Dermis blood vessel endothelial cell (primary cell): ENCODE results near the gene SLC23A3. TPM values are rescaled to one million over a fixed set of nuclear protein-coding genes. Genes with fewer than 3 reads are reported as not detected.
A peak's percentile ranks its signal among the peaks of the same experiment; 100 is the strongest.

Experiments
- DNase-seq: peaks from one replicate; pipeline ENCODE4 v3.0.0; 2010
- total RNA-seq: library from RNA; depleted of rRNA; stranded (reverse); fragments of >200 nt; gene quantifications from 2 replicates; pipeline ENCODE4 v1.2.3, GENCODE V29; 2014

SLC23A3 gene
- total RNA-seq, 1 donor from 2014 or later: 3.2 TPM

GRCh38 chr2:219140722-219141121 is 29.1 kb downstream of the SLC23A3 start:
- DNase-seq: no peak

DNA sequence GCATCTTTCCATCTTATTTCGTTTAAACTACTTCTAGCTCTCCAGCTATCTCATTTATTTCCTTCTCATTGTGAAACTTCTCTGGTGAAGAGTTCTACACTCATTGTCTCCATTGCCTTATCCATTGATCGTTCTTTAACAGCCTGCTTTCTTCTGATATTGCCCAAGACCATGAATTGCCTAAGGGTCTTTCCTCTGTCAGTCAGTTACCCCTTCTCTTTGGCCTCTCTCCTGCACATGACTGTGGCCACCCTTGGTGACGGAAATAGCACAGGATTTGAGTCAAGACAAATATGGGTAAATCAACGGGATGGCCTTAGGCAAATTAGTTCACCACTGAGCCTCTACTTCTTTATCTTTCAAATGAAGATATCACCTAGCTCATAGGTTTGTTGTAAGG is 35.9 kb downstream of the SLC23A3 start:
- DNase-seq: no peak

GRCh38 chr2:219131744-219132143 is 38.1 kb downstream of the SLC23A3 start:
- no peak for DNase-seq

GRCh38 chr2:219131327-219131726 is 38.5 kb downstream of the SLC23A3 start:
- no peak for DNase-seq

DNA sequence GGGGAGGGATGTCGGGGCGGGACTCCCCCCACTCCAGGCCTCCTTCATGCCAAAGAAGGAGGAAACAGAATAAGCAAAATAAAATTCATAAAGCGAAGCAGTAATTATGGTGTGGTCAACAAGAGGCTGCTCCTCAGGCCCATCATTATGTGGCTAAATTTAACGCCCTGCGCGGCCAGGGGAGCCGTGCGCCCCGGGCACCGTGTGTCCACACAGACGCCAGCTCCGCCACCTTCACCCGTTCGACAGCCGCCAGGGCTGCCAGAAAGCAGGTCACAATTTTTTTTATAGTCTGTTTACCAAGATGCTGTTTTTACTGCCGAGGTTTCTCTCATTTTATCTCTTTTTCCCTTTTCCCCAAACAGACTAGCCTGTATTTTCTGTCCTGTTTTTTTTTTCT is 40.2 kb downstream of the SLC23A3 start:
- no peak for DNase-seq

- DNase-seq: no peak
These were observed 41.4 kb downstream of the SLC23A3 start for GRCh38 chr2:219128396-219128795.

DNA sequence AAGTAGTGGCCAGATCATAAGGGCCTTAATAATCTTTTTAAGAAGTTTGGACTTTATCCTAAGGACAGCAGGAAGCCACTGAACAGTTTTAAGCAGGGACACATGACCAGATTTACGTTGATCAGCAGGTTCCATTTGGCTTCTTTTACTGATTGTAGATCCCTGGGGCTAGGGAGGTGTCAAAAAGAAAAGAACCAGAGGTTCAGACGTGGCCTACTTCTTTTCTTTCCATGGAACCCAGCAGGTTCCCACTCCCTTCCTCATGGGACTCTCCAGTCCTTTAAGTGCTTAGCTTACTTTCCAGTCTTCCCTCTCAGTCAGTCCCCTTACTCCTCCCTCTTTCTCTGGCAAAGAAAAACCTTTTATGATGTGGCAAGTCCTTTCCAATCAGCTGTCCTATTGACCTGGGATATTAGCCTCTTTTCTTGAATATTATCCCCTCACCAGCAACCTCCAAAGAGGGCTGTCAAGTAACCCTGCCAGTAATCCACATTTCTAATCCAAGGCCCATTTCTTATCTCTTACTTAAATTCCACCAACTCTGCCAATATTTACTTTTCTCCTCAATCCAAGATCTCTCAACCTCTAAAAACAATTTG is 42.7 kb downstream of the SLC23A3 start:
- no peak for DNase-seq

GRCh38 chr2:219126555-219126954 is 43.3 kb downstream of the SLC23A3 start:
- DNase-seq: no peak

- no peak for DNase-seq
These were observed 44.0 kb downstream of the SLC23A3 start for GRCh38 chr2:219125886-219126270.

DNA sequence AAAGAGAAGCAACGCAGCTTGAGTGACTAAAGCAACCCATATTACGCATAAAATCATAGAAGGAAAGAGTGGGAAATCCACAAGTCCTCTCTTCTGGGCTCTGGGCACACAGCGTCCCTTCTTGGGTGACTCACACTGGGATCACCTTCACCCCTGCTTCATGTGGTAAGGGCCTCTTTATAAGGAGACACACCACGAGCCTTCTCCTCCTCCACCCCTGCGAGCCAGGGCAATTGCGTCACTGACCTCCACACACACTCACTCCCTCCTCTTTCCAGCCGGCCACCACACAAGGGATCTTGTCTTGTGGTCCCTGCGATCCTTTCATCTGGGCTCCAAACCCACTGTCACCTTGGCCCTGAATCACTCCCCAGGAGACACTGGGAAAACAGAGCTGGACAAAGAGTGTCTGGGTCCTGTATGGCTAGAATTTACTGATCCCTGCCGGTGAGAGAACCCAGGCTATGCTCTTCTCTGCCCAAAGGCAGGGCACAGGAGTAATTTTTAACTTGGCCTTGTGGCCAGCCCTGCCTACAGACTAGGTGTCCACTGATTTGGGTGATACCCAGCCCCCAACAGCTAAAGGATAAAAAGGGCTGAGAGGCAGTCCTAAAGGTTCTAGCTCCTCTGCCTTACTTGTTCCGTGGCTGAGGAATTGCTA is 44.5 kb downstream of the SLC23A3 start:
- DNase-seq: no peak

GRCh38 chr2:219124381-219125110 is 45.3 kb downstream of the SLC23A3 start:
- DNase-seq: no peak

- no peak for DNase-seq
These were observed 46.3 kb downstream of the SLC23A3 start for GRCh38 chr2:219123356-219124135.

GRCh38 chr2:219122202-219122980 is 47.4 kb downstream of the SLC23A3 start:
- DNase-seq: no peak

- no peak for DNase-seq
These were observed 49.7 kb downstream of the SLC23A3 start for GRCh38 chr2:219120082-219120481.

- peak; percentile 78 for DNase-seq
These were observed 50.3 kb downstream of the SLC23A3 start for GRCh38 chr2:219119422-219120043.

- DNase-seq: no peak
These were observed 51.3 kb downstream of the SLC23A3 start for GRCh38 chr2:219118504-219118903.

DNA sequence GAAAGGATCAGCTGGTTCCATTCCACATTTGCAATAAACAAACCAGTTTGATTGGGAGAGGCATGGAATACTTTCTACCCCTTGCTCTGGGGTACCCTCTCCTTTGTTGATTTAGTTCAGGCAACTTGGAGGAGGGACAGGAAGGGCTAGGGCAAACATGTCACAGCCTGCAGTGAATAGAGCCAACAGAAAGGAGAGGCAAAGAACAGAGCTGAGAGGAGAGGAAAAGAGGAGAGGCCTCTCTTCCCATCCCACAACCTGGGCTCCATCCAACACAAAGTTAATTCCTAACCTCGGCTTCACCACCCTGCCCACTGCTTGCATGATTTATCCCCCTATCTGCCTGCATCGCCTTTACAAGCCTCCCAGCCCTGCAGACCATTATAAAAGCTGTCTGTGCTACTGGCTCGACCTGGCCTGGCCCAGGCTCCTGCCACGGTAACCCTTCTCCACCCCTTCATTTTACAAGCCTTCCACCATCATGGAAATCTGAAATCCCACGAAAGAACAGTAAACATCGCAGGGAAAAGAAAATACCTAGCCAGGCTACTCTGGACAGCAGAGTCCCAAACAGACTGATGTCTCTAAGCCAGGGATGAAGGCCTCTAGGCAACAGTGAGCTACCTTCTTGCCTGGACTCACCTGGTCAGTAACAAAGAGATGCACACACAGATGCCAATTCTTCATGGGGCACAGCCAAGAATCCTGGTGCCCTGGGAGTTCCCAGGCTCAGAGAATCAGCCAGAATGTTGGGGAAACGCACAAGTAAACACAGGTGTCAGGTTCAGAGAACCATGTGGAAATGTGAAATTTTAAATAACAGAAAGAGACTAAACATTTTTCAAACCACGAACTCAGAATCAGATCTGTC is 52.8 kb downstream of the SLC23A3 start:
- no peak for DNase-seq

DNA sequence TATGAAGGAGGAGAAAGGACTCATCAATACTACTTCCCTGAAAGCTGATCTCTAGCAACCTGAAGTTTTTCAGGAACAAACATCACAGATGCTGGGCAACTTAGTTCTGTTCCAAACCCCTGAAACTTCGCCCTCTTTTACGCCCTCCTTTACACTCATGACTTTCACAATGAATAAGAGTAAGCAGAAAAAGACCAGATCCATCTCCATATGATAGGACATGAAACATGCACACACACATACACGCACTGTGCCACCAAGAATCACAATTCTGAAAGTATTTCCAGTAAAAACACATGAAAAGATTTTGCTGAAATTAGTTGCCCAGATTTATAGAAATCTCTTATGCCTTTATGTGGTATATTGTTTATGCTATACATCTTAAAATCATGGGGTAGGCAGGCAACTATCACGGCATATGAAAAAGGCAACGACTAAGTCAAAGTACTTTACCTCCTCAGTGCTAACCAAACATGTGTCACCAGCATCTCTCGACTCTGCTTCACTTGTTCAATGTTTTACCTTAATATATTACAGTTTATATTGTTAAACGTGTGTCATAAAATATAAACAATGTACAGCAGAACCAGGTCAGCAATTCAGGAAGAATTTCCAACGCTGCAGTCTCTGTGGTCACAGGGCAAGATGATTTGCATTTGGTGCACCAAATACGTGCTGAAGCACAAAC is 57.0 kb downstream of the SLC23A3 start:
- no peak for DNase-seq

DNA sequence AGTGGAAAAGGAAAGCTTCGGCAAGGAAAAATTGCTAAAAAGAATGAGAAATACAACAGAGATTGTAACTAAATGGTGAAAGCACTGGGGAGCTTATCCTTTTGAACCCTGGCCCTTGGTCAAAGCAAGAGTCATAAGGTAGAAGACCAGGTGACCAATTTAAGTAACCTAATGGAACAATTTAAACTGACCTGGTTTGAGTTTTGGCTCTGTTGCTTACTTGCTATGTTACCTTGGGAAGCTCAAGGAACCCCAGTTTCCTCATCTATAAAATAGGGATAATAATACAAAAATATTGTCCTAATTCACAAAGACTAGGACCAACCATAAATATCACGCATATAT is 57.8 kb downstream of the SLC23A3 start:
- DNase-seq: no peak
